Esophagus (tissue), 2 donors: ENCODE data around the gene PIEZO2. TPM values are rescaled to one million over a fixed set of nuclear protein-coding genes. Genes with fewer than 3 reads are reported as not detected.
"Not testable (repeated sequence)": the region's sequence is repeated elsewhere in the genome, so short reads cannot be mapped to it uniquely, and the experiment has no call there.

ENCODE experiments used
- H3K27ac ChIP-seq, 2 donors: one replicate each; pipeline ENCODE4 v1.5.1; 2013; ENCODE audit warnings: low read depth in 2 of 2, mild to moderate bottlenecking in 2 of 2, inconsistent platforms in 1 of 2, low read length in 1 of 2, moderate library complexity in 1 of 2
- H3K27me3 ChIP-seq, 2 donors: one replicate each; pipeline ENCODE4 v1.6.1; 2013; ENCODE audit warnings: low read length in 2 of 2, control low read depth in 1 of 2, mild to moderate bottlenecking in 1 of 2; ENCODE audit not compliant: insufficient read depth in 2 of 2, control insufficient read depth in 1 of 2
- H3K36me3 ChIP-seq, 2 donors: one replicate each; pipeline ENCODE4 v1.6.1; 2013; ENCODE audit warnings: low read length in 1 of 2; ENCODE audit not compliant: control insufficient read depth in 2 of 2, insufficient read depth in 2 of 2
- H3K4me1 ChIP-seq, 2 donors: one replicate each; pipeline ENCODE4 v1.6.1; 2013; ENCODE audit warnings: low read length in 1 of 2; ENCODE audit not compliant: control insufficient read depth in 2 of 2, insufficient read depth in 2 of 2
- H3K4me3 ChIP-seq, 2 donors: one replicate each; pipeline ENCODE4 v1.5.1; 2013; ENCODE audit warnings: low read length in 2 of 2, mild to moderate bottlenecking in 2 of 2, low read depth in 1 of 2, moderate library complexity in 1 of 2
- H3K9me3 ChIP-seq, 2 donors: one replicate each; pipeline ENCODE4 v1.6.1; 2013; ENCODE audit warnings: mild to moderate bottlenecking in 2 of 2, low read depth in 1 of 2, low read length in 1 of 2, moderate library complexity in 1 of 2; ENCODE audit not compliant: control insufficient read depth in 2 of 2, insufficient read depth in 1 of 2
- WGBS, 2 donors: extraction: QIAGEN DNeasy Blood & Tissue Kit; methylation state at CpG; one replicate each; pipeline ENCODE4 v1.1.7; 2013; 5-methylcytosine and 5-hydroxymethylcytosine counted together
- polyA plus RNA-seq, 2 donors: library from polyadenylated mRNA; stranded (reverse); fragments of 200-250 nt; gene quantifications; one replicate each; pipeline ENCODE4 v1.2.3, GENCODE V29; 2013
- donor health status: healthy with polysubstance abuse.
- donor health status: Bipolar disorder and iron deficiency.

Gene PIEZO2
- polyA plus RNA-seq, 2 donors, result 0.37 to 0.66 TPM

DNA sequence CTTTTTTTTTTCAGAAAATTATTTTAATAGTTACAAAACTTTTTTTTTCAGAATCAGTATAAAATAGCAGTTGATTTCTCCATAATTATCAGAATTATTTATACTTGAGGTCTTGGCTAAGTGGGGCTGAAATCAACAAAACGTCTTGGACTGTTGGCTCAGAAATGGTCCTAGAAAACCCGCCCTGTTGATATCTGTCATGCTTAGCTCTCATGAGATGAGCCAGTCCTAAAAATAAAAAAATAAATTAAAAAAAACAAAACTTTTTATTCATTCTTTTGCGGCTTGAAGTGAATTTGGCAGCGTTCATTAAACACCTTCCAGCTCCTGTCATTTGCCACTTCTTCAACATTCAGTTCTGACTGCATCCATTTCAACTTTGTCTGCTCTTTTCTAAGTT lies 525.8 kb downstream of the PIEZO2 start:
- not testable (repeated sequence) for H3K9me3 ChIP-seq, H3K4me3 ChIP-seq, H3K36me3 ChIP-seq, H3K4me1 ChIP-seq, H3K27ac ChIP-seq, H3K27me3 ChIP-seq
- WGBS, 2 donors, result 70% methylated on average over 4 of the region's 4 CpGs

DNA sequence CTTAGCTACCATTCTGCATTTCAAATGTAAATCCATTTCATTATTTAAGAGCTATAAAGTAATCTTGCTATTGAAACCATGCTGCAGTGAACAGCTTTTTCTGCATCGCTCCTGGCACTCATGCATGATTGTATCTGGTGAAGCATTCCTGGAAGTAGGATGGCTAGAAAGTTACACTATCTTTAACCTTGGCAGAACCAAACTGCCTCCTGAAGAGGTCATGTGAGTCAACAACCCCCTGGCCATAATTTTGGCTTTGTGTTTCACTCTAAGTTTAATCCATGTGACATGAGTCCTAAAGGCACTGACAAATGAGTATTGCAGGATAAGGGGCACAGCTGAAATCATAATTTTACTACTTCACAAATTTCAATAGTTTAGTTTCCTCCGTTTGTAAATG lies 526.4 kb downstream of the PIEZO2 start:
- H3K27ac ChIP-seq, H3K4me1 ChIP-seq, H3K4me3 ChIP-seq, H3K9me3 ChIP-seq, H3K36me3 ChIP-seq, H3K27me3 ChIP-seq: not testable (repeated sequence)
- WGBS, 2 donors, result 50 to 57% methylated on average over 1 of the region's 2 CpGs

DNA sequence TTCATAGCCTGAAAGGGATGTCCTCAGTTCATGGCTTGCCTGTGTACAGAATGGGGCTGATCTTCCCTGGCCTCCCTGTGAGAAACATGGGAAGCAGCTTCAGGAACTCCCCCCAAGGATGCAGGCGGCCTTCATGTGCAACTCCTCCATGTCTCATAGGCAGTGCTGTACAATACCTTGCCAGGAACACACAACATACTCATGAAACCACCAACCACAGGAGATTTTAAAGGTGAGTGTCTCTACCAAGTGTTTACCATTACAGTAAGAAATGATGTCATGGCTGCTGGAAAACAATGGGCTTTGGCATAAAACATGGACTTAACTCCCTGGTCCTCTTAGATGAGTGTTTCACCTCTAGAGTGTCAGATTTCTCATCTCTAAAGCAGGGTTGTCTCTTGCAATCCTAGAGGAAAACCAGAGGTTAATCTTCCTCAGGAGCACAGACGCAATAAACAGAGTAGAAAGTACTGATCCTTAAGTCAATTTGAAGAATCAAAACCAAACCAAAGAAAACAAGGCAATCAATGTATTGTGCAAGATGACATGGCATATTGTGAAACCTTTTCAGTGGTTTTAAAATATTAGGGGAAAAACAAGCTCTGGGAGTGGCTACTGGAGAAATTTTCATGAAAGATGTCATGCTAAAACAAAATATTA lies 528.6 kb downstream of the PIEZO2 start:
- not testable (repeated sequence) for H3K4me1 ChIP-seq, H3K4me3 ChIP-seq, H3K9me3 ChIP-seq, H3K27me3 ChIP-seq, H3K27ac ChIP-seq, H3K36me3 ChIP-seq
- 62 to 64% methylated on average over 2 of the region's 2 CpGs for WGBS, 2 donors
